IPS-18c (cell line): ENCODE results near the gene FAM228B.
A peak's percentile ranks its signal among the peaks of the same experiment; 100 is the strongest.
"Not testable (repeated sequence)": the region's sequence is repeated elsewhere in the genome, so short reads cannot be mapped to it uniquely, and the experiment has no call there.

Experiments used
- H3K4me3 ChIP-seq: 2 replicates; pipeline ENCODE4 v1.7.0; 2013; ENCODE audit warnings: low read depth, mild to moderate bottlenecking, low read length, moderate library complexity; ENCODE audit not compliant: insufficient read depth
- H3K9me3 ChIP-seq: one replicate; pipeline ENCODE4 v1.6.1; 2013; ENCODE audit warnings: mild to moderate bottlenecking, low read length, moderate library complexity; ENCODE audit not compliant: control insufficient read depth, insufficient read depth

Gene FAM228B

GRCh38 chr2:24123922-24124580 is 782 bp downstream of the FAM228B start:
- no peaks in the 10 kb centered on the region for H3K9me3 ChIP-seq
- H3K4me3 ChIP-seq = peak overlapping the region; percentile 72

- Histone ChIP-seq H3K9me3 (no peaks in the 10 kb centered on the region), H3K4me3 (no peak overlapping the region)
These were observed 2.7 kb downstream of the FAM228B start for GRCh38 chr2:24125956-24126355.

- Histone ChIP-seq H3K9me3 (no peaks in the 10 kb centered on the region), H3K4me3 (no peak overlapping the region)
These were observed 9.3 kb downstream of the FAM228B start for GRCh38 chr2:24132543-24132942.

GRCh38 chr2:24140305-24140704 is 17.0 kb downstream of the FAM228B start:
- not testable (repeated sequence) for H3K9me3 ChIP-seq, H3K4me3 ChIP-seq

- H3K4me3 ChIP-seq = no peak overlapping the region
- H3K9me3 ChIP-seq = no peaks in the 10 kb centered on the region
These were observed 24.1 kb downstream of the FAM228B start for GRCh38 chr2:24147364-24147763.

GRCh38 chr2:24152413-24153197 is 29.3 kb downstream of the FAM228B start:
- Histone ChIP-seq H3K9me3 (no peaks in the 10 kb centered on the region), H3K4me3 (no peak overlapping the region)

- no peak overlapping the region for H3K4me3 ChIP-seq
- no peaks in the 10 kb centered on the region for H3K9me3 ChIP-seq
These were observed 30.2 kb downstream of the FAM228B start for GRCh38 chr2:24153478-24153877.

- Histone ChIP-seq H3K9me3 (no peaks in the 10 kb centered on the region), H3K4me3 (no peak overlapping the region)
These were observed 34.9 kb downstream of the FAM228B start for GRCh38 chr2:24158131-24158530.

- H3K9me3 ChIP-seq = no peaks in the 10 kb centered on the region
- no peak overlapping the region for H3K4me3 ChIP-seq
These were observed 36.4 kb downstream of the FAM228B start for GRCh38 chr2:24159708-24160107.

GRCh38 chr2:24160761-24161160 is 37.5 kb downstream of the FAM228B start:
- no peak overlapping the region for H3K4me3 ChIP-seq
- H3K9me3 ChIP-seq = no peaks in the 10 kb centered on the region

- Histone ChIP-seq H3K4me3 (no peak overlapping the region), H3K9me3 (no peaks in the 10 kb centered on the region)
These were observed 39.2 kb downstream of the FAM228B start for GRCh38 chr2:24162494-24162893.

- Histone ChIP-seq H3K9me3 (no peaks in the 10 kb centered on the region), H3K4me3 (no peak overlapping the region)
These were observed 39.9 kb downstream of the FAM228B start for GRCh38 chr2:24163186-24163585.

- H3K4me3 ChIP-seq = no peak overlapping the region
- H3K9me3 ChIP-seq = no peaks in the 10 kb centered on the region
These were observed 40.3 kb downstream of the FAM228B start for GRCh38 chr2:24163601-24164000.

GRCh38 chr2:24164416-24164973 is 41.2 kb downstream of the FAM228B start:
- H3K4me3 ChIP-seq = no peak overlapping the region
- H3K9me3 ChIP-seq = no peaks in the 10 kb centered on the region

GRCh38 chr2:24169023-24169422 is 45.8 kb downstream of the FAM228B start:
- H3K4me3 ChIP-seq = no peak overlapping the region
- H3K9me3 ChIP-seq = no peaks in the 10 kb centered on the region

- Histone ChIP-seq H3K4me3 (no peak within 1 kb of the TSS), H3K9me3 (no peaks in the 10 kb centered on the region)
These were observed 51.6 kb downstream of the FAM228B start, which contains the start of gene FAM228A for GRCh38 chr2:24174851-24175277. Gene FAM228A (plus strand): TSS chr2:24175053. CDS start chr2:24175481, 428 bp downstream.

GRCh38 chr2:24175631-24176187 is 52.4 kb downstream of the FAM228B start:
- Histone ChIP-seq H3K4me3 (no peak overlapping the region), H3K9me3 (no peaks in the 10 kb centered on the region)

- H3K9me3 ChIP-seq = no peaks in the 10 kb centered on the region
- no peak overlapping the region for H3K4me3 ChIP-seq
These were observed 53.1 kb downstream of the FAM228B start for GRCh38 chr2:24176326-24176725.
